Thoracic aorta (tissue), 2 donors: ENCODE data around the gene CCDC148. TPM values are rescaled to one million over a fixed set of nuclear protein-coding genes. Genes with fewer than 3 reads are reported as not detected.

Experiments used
- ATAC-seq: fragments of 150-250 bp; one replicate; pipeline ENCODE4 v1.8.0; 2017; ENCODE audit warnings: low read depth; ENCODE audit not compliant: insufficient number of reproducible peaks, low FRiP score
- DNase-seq: peaks from one replicate; pipeline ENCODE4 v3.0.0-alpha.2; 2020; ENCODE audit warnings: low spot score
- H3K27ac ChIP-seq, 2 donors: fragments of 200-600 bp; sonication (generic); 1 replicate in 1 of 2; 2 replicates in 1 of 2; pipeline ENCODE4 v1.5.1; 2016; ENCODE audit warnings: mild to moderate bottlenecking in 2 of 2, moderate library complexity in 2 of 2
- H3K27me3 ChIP-seq: fragments of 200-600 bp; sonication (generic); replicated peaks from 2 replicates; pipeline ENCODE4 v1.6.0; 2016; ENCODE audit warnings: mild to moderate bottlenecking; ENCODE audit not compliant: insufficient read depth
- H3K36me3 ChIP-seq: fragments of 200-600 bp; sonication (generic); one replicate; pipeline ENCODE4 v1.5.1; 2016
- H3K4me1 ChIP-seq, 2 donors: fragments of 200-600 bp; sonication (generic); 1 replicate in 1 of 2; 2 replicates in 1 of 2; pipeline versions ENCODE4 v1.5.1 to v1.6.0; 2016; ENCODE audit warnings: low read depth in 2 of 2, mild to moderate bottlenecking in 1 of 2; ENCODE audit not compliant: control insufficient read depth in 1 of 2
- H3K4me3 ChIP-seq: fragments of 200-600 bp; sonication (generic); 2 replicates; pipeline ENCODE4 v1.5.1; 2016; ENCODE audit warnings: mild to moderate bottlenecking
- H3K9me3 ChIP-seq: fragments of 200-600 bp; sonication (generic); 2 replicates; pipeline ENCODE4 v1.5.1; 2016
- total RNA-seq, 2 donors: library from RNA; depleted of rRNA; stranded (reverse); fragments of >200 nt; gene quantifications; one replicate each; pipeline versions ENCODE4 v1.1.0 to v1.2.3, GENCODE V29; 2016
- TF ChIP-seq, protein P1 (sequence below): fragments of 200-600 bp; sonication (generic); IDR thresholded peaks from one replicate; pipeline ENCODE4 v1.5.1; 2019; ENCODE audit warnings: antibody characterized with exemption

CCDC148 gene
- total RNA-seq, 2 donors from 2014 or later, result 0.71 TPM; not detected in 1

DNA sequence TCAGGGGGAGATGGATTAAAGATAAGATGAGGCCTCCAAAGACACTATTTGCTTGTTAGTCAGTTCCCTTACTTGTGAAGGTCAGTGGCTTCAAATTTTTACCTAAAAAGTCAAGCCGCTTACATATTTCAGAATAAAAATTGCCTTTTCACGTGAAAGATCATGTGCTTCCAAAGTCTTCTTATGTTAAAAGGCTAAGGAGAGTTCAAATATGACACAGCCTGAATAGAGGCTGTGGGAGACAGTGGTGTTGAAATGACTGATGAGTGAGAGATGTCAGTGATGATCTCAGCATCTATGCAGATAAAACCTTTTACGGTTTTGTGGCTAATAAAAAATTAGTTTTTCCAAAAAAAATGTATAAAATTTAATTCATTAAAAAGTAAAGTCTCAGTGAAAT is 314.4 kb downstream of the CCDC148 start:
- Histone ChIP-seq H3K4me1 (no peaks in the 10 kb centered on the region), H3K27ac (no peak overlapping the region), H3K27me3 (no peaks in the 10 kb centered on the region), H3K36me3 (no peaks in the 10 kb centered on the region), H3K9me3 (no peaks in the 10 kb centered on the region), H3K4me3 (no peak overlapping the region)
- ATAC-seq (peak; percentile 43), DNase-seq (no peak)
- TF ChIP-seq, protein P1, sequence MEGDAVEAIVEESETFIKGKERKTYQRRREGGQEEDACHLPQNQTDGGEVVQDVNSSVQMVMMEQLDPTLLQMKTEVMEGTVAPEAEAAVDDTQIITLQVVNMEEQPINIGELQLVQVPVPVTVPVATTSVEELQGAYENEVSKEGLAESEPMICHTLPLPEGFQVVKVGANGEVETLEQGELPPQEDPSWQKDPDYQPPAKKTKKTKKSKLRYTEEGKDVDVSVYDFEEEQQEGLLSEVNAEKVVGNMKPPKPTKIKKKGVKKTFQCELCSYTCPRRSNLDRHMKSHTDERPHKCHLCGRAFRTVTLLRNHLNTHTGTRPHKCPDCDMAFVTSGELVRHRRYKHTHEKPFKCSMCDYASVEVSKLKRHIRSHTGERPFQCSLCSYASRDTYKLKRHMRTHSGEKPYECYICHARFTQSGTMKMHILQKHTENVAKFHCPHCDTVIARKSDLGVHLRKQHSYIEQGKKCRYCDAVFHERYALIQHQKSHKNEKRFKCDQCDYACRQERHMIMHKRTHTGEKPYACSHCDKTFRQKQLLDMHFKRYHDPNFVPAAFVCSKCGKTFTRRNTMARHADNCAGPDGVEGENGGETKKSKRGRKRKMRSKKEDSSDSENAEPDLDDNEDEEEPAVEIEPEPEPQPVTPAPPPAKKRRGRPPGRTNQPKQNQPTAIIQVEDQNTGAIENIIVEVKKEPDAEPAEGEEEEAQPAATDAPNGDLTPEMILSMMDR, result no peak

DNA sequence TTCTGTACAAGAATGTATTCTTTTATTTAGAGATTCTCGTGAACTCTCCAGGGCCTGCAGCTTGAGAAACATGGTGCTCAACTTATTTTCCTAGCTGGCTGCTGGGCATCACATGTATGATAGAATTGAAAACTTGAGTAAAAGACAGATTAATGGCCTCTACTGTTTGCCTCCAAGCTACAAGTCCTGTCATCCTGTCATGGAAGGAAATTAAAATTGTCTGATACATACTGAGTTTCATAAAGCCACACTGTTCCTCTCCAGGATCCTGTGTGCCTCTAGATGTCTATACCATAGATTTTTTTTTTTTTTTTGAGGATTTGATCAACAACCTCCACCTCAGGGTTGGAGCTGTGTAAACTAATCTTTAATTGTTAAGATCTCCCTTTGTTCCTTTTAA is 316.4 kb downstream of the CCDC148 start:
- no peaks in the 10 kb centered on the region for H3K27me3 ChIP-seq
- H3K9me3 ChIP-seq, result no peaks in the 10 kb centered on the region
- DNase-seq, result no peak
- H3K4me1 ChIP-seq, result no peaks in the 10 kb centered on the region
- H3K4me3 ChIP-seq, result no peak overlapping the region
- TF ChIP-seq, protein P1, result no peak
- no peaks in the 10 kb centered on the region for H3K36me3 ChIP-seq
- no peak overlapping the region for H3K27ac ChIP-seq
- ATAC-seq, result no peak

DNA sequence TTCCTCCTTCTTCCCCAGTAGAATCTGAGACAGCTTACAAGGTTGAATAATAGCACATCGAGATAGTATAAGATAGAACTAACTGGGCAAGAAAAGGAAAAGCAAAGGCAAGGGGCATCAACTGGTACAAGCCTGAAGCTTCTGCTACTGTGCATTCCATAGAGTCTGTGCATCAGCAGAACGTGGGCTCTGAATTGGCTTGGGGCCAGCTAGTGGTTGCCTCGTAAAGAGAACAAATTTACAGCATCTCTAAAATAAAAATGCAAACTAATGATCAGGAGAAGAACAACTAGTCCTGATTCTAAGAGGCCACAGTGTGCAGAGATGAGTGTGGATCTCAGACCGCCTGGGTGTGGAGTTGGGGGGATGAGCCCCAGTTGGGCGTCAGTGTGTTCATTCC is 318.3 kb downstream of the CCDC148 start:
- TF ChIP-seq, protein P1, result no peak
- no peaks in the 10 kb centered on the region for H3K36me3 ChIP-seq
- no peak overlapping the region for H3K27ac ChIP-seq
- no peaks in the 10 kb centered on the region for H3K27me3 ChIP-seq
- ATAC-seq (no peak), DNase-seq (no peak)
- no peaks in the 10 kb centered on the region for H3K4me1 ChIP-seq
- no peak overlapping the region for H3K4me3 ChIP-seq
- no peaks in the 10 kb centered on the region for H3K9me3 ChIP-seq

DNA sequence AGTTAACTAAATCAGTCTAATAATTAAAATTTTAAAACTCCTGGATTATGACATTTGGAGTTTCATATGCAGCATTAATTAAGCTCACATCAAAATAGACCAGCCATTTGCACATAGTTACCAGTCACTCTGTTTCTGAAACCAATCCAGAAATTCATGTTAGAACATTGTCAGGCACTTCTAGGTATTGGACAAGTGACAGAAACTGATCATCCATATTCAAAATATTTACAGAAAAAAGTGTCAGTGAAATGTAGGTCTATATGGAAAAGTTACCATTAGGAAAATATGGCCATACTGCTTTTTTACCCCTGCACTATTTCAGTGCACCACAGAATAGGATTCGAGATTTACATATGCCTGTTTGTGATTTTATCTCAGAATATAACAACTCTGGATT is 321.5 kb downstream of the CCDC148 start:
- TF ChIP-seq, protein P1, result no peak
- ATAC-seq, result no peak

DNA sequence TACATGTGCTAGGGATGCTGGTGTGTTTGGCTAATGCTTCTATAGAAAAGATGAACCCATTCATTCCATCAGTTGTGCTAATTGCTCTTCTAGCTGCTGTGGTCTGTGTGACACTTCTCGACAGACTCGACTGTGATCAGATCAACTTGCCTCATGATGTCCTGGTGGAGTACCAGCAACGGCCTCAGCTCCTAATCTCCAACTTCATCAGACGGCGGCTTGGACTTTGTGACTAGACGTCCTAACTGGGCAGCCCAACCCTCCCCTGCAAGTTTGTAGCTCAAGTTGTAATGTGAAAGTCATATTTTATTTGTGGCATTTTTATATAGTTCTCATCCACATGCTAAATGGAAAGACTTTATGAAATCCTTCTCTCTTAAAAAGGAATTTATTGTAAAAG is 321.9 kb downstream of the CCDC148 start:
- no peaks in the 10 kb centered on the region for H3K4me1 ChIP-seq
- no peaks in the 10 kb centered on the region for H3K27me3 ChIP-seq
- H3K36me3 ChIP-seq, result no peaks in the 10 kb centered on the region
- no peak overlapping the region for H3K27ac ChIP-seq
- DNase-seq, result no peak
- TF ChIP-seq, protein P1, result no peak
- H3K4me3 ChIP-seq, result no peak overlapping the region
- ATAC-seq, result no peak
- no peaks in the 10 kb centered on the region for H3K9me3 ChIP-seq

More for the DNA sequence above, 321.5 kb downstream of the CCDC148 start:
- H3K27ac ChIP-seq, result no peak overlapping the region
- no peaks in the 10 kb centered on the region for H3K27me3 ChIP-seq
- DNase-seq, result no peak
- no peaks in the 10 kb centered on the region for H3K36me3 ChIP-seq
- no peak overlapping the region for H3K4me3 ChIP-seq
- no peaks in the 10 kb centered on the region for H3K4me1 ChIP-seq
- H3K9me3 ChIP-seq, result no peaks in the 10 kb centered on the region
